Stimulated activated CD8-positive, alpha-beta memory T cell treated with anti-CD3 and anti-CD28 coated beads, Interleukin-2, amount 100 ng/mL, for 1 hour (primary cell): ENCODE results near the gene ATOX1.
"Not testable (repeated sequence)": the region's sequence is repeated elsewhere in the genome, so short reads cannot be mapped to it uniquely, and the experiment has no call there.

Source experiments
- DNase-seq, 2 donors: peaks; one replicate each; pipeline ENCODE4 v3.0.0-alpha.2; 2020; ENCODE audit warnings: low read depth in 2 of 2

ATOX1 gene

GRCh38 chr5:151698081-151698480, 60.4 kb downstream of the ATOX1 start:
- DNase-seq, result not testable (repeated sequence)

DNA sequence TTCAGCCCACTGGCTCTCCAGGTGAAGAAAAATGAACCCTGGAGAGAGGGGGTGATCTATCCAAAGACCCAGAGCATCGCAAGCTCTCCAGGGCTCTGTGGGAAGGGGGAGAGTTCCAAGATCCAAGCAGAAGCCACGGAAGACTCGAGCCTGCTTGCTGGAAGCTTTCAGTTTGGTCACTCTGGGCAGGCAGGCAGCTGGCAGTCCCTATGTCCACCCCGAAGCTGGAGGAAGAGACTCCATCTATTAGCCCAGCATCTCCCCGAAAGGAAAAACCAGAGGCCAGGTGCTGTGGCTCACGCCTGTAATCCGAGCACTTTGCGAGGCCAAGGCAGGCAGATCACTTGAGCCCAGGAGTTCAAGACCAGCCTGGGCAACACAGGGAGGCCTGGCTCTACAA, 61.0 kb downstream of the ATOX1 start:
- no peak for DNase-seq

DNA sequence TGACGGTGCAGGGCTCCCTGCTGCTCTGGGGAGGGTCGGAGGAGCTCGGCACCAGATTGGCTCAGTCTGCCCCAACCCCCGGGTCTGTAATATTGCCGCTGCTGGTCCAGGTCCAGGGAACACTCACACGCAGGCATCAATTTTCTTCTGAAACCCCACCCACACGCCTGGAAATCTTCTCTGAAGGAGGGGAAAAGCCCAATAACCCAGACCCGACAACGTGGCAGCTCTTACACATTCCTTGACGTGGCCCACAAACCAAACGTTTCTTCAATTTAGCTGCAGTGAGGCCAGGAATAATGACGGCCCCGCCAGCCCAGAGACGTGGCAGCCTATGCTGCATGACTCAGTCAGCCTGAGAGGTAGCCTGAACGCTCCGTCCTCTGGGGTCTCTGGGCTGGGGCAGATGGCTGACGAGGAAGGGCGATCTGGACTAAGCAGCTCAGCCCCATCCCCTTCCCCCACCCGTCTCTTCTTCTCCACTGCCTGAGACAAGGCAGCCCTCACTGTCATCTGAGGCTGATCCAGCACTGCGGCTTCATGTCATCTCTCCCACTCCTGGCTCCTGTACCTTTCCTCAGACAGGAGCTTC, 61.9 kb downstream of the ATOX1 start:
- no peak for DNase-seq

DNA sequence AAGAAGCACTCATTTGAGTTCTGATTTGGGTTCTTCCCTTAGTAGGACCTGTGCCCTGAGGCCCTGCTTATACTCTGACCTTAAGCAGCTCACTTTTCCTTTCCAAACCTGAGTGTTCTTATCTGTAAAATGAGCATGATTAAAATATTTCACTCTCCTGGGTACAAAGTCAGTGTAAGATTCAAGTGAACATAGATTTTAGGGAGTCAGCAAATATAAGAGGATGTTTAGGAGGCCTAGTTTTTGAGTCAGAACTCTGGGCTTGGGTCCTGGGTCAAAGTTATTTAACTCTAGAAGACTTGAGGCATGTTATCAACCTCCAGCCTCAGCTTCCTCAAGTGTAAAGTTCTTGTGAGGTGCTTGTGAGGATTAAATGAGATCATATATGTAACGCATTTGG, 63.0 kb downstream of the ATOX1 start:
- DNase-seq, result no peak

DNA sequence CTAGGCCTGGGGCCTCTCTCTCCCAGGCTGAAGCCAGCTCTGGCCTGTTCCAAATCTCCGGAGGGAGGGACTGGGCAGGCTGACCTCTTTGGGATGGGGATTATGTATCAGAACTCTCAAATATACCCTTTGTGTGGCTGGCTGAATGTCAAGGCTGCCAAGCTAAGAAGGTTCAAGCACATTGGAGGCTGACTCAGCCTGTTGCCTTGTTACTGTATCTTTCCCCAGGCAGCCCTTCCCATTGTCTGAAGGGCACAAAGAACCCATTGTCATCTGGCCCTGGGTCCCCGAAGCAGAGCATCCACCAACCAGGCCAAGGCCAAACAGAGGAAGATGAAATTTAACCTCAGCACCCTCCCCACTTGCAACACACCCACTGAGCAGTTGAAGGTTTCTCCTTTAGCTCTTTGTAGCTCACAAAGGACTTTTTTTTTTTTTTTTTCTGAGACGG, 64.4 kb downstream of the ATOX1 start:
- DNase-seq, result no peak
